Heart right ventricle (tissue), 16 donors: ENCODE results near the gene IPO4. TPM values are rescaled to one million over a fixed set of nuclear protein-coding genes. Genes with fewer than 3 reads are reported as not detected.
A peak's percentile ranks its signal among the peaks of the same experiment; 100 is the strongest.

Experiments used
- ATAC-seq, 8 donors: fragments of 200-7000 bp; cut with Tn5 transposase; one replicate each; pipeline ENCODE4 v1.9.1; 2020; ENCODE audit warnings: mild to moderate bottlenecking in 8 of 8, moderate library complexity in 8 of 8, moderate number of reproducible peaks in 1 of 8
- DNase-seq, 2 donors: peaks; one replicate each; pipeline ENCODE4 v3.0.0-alpha.2; 2020
- H3K27ac ChIP-seq, 10 donors: fragments of 200-600 bp; sonication (generic) in 2 of 10; one replicate each; pipeline versions ENCODE4 v1.5.0 to v1.8.0; 2020 to 2022; ENCODE audit warnings: mild to moderate bottlenecking in 3 of 10
- H3K27me3 ChIP-seq, 7 donors: fragments of 200-600 bp; one replicate each; pipeline ENCODE4 v1.8.0; 2021 to 2022; ENCODE audit warnings: mild to moderate bottlenecking in 2 of 7
- H3K36me3 ChIP-seq, 9 donors: fragments of 200-600 bp; sonication (generic) in 1 of 9; one replicate each; pipeline versions ENCODE4 v1.5.0 to v1.8.0; 2020 to 2022; ENCODE audit warnings: mild to moderate bottlenecking in 2 of 9
- H3K4me1 ChIP-seq, 9 donors: fragments of 200-600 bp; sonication (generic) in 1 of 9; one replicate each; pipeline versions ENCODE4 v1.5.0 to v1.8.0; 2020 to 2022; ENCODE audit warnings: mild to moderate bottlenecking in 4 of 9
- H3K4me3 ChIP-seq, 10 donors: fragments of 200-600 bp; sonication (generic) in 2 of 10; one replicate each; pipeline versions ENCODE4 v1.5.0 to v1.8.0; 2020 to 2022; ENCODE audit warnings: mild to moderate bottlenecking in 7 of 10, moderate library complexity in 2 of 10
- H3K9me3 ChIP-seq, 11 donors: fragments of 200-600 bp in 10 of 11; sonication (generic) in 2 of 11; one replicate each; pipeline versions ENCODE4 v1.5.0 to v1.8.0; 2013 to 2022; ENCODE audit warnings: mild to moderate bottlenecking in 2 of 11, control low read depth in 1 of 11, moderate library complexity in 1 of 11
- CTCF ChIP-seq, 9 donors: fragments of 200-600 bp; sonication (generic) in 2 of 9; IDR thresholded peaks; one replicate each; pipeline versions ENCODE4 v1.5.0 to v1.8.0; 2021 to 2022; ENCODE audit warnings: antibody characterized with exemption in 9 of 9, mild to moderate bottlenecking in 5 of 9, moderate library complexity in 1 of 9
- WGBS, 2 donors: extraction: QIAGEN DNeasy Blood & Tissue Kit; methylation state at CpG; one replicate each; pipeline ENCODE4 v1.1.7; 2013; ENCODE audit warnings: inconsistent platforms in 1 of 2; 5-methylcytosine and 5-hydroxymethylcytosine counted together
- intact Hi-C, 10 donors: fragments of 100-400 bp; cut with DNase I; formaldehyde crosslinking; loops; one replicate each; pipeline versions ENCODE4 v1.11.1 to v1.14.2; 2022
- polyA plus RNA-seq, 2 donors: library from polyadenylated mRNA; stranded (reverse); fragments of 200-250 nt; gene quantifications; one replicate each; pipeline ENCODE4 v1.2.3, GENCODE V29; 2013
- total RNA-seq, 10 donors: library from RNA; stranded (reverse); fragmentation: NEBNext Ultra II Directional in 3 of 10; extraction: Animal tissue kit (Norgen Biotek cat#: 25700) in 3 of 10; gene quantifications; one replicate each; pipeline versions ENCODE4 v1.2.1 to v1.2.4, GENCODE V29; 2021 to 2023
- donor health status: Arrhythmogenic right ventricular cardiomyopathy.
- donor health status: ischemic (EF 13 %, LVEDD 7.1; RV severe dilation, severe dysfunction).
- donor health status: healthy with polysubstance abuse.
- donor health status: DM: no; HTN: yes; CAD: no.
- donor health status: DM: no; HTN: no; CAD: no.
- donor health status: ischemic (EF 25% LVEDD 6.9; RV normal size, moderate dysfunction).
- donor health status: ischemic (EF 25% LVEDD 5.7; RV mildly dilated, moderate dysfunction).
- donor health status: healthy.
- donor health status: DM: yes; HTN: yes; CAD: no.
- donor health status: Ischemic cardiomyopathy.
- donor health status: ischemic (EF 35%, LVEDD 5.7; RV mildly dilated, moderate dysfunction).
- donor health status: nonischemic (EF 11% LVEDD 7.7; RV severe dilation, severe dysfunction).
- donor health status: DM: yes; HTN: yes; CAD: no.
- donor health status: PGD.
- donor health status: ischemic (EF 29% LVEDD 5.4; RV normal size, mild dysfunction).
- donor health status: nonischemic (EF 23%, LVEDD 6.1; RV moderate dilation, normal function).

IPO4 gene
- total and polyA plus RNA-seq, 12 donors, result 4.4 to 23.8 (median 12.6) TPM

- 94 to 95% methylated on average over 5 of the region's 5 CpGs for WGBS, 2 donors
- no peak for ATAC-seq
- H3K4me1 ChIP-seq, result peaks cover 5 to 61% (median 21%) of the 10 kb centered on the region in 9 donors
- intact Hi-C loops, result no loop called here
- no peak for TF ChIP-seq CTCF (IDR thresholded peaks at IDR 0.05)
- no peak overlapping the region for H3K27ac ChIP-seq
- H3K27me3 ChIP-seq, result no peaks in the 10 kb centered on the region
- H3K4me3 ChIP-seq, result no peak overlapping the region
- no peaks in the 10 kb centered on the region for H3K9me3 ChIP-seq
- no peak for DNase-seq
- peaks cover 10 to 89% (median 48%) of the 10 kb centered on the region in 9 donors for H3K36me3 ChIP-seq
Measured at GRCh38 chr14:24165785-24166184, 22.8 kb downstream of the IPO4 start.

GRCh38 chr14:24164518-24164991, 24.1 kb downstream of the IPO4 start:
- no peaks in the 10 kb centered on the region for H3K9me3 ChIP-seq
- intact Hi-C loops, result loop anchor here in 1 of 10 donors (5.0 kb wide), 1 partner anchor 52 kb away; the partner anchor contains the start of genes DCAF11 and NRL
- no peak overlapping the region for H3K27ac ChIP-seq
- DNase-seq (no peak), ATAC-seq (no peak)
- 93 to 96% methylated on average over 14 of the region's 14 CpGs for WGBS, 2 donors
- no peak overlapping the region for H3K4me3 ChIP-seq
- H3K36me3 ChIP-seq, result peaks cover 10 to 90% (median 48%) of the 10 kb centered on the region in 9 donors
- no peaks in the 10 kb centered on the region for H3K27me3 ChIP-seq
- H3K4me1 ChIP-seq, result peaks cover 9 to 61% (median 27%) of the 10 kb centered on the region in 9 donors
- no peak for TF ChIP-seq CTCF (IDR thresholded peaks at IDR 0.05)

GRCh38 chr14:24162093-24162492, 26.5 kb downstream of the IPO4 start:
- peaks cover 9 to 60% (median 27%) of the 10 kb centered on the region in 9 donors for H3K4me1 ChIP-seq
- no peaks in the 10 kb centered on the region for H3K27me3 ChIP-seq
- peak overlapping the region; percentile 50 to 89 (median 66) for H3K4me3 ChIP-seq
- no peaks in the 10 kb centered on the region for H3K9me3 ChIP-seq
- ATAC-seq (peak in 5 of 8 donors; percentile 1 to 15 (median 5)), DNase-seq (no peak)
- H3K36me3 ChIP-seq, result peaks cover 10 to 88% (median 52%) of the 10 kb centered on the region in 9 donors
- 38 to 39% methylated on average over 8 of the region's 8 CpGs for whole genome bisulfite sequencing, 2 donors
- intact Hi-C loops, result loop anchor here in 1 of 10 donors (5.0 kb wide), 1 partner anchor 50 kb away; the partner anchor contains the start of genes DCAF11 and NRL
- no peak for TF ChIP-seq CTCF (IDR thresholded peaks at IDR 0.05)
- H3K27ac ChIP-seq, result peak overlapping the region; percentile 92 to 100 (median 96)

- Histone ChIP-seq H3K4me3 (peak within 1 kb of the TSS; percentile 50 to 89 (median 66)), H3K27me3 (no peaks in the 10 kb centered on the region), H3K9me3 (no peaks in the 10 kb centered on the region), H3K27ac (peak within 1 kb of the TSS; percentile 92 to 100 (median 96)), H3K4me1 (peaks cover 9 to 50% (median 27%) of the 10 kb centered on the region in 9 donors), H3K36me3 (peaks cover 10 to 88% (median 56%) of the 10 kb centered on the region in 9 donors)
- WGBS, 2 donors, result 2 to 3% methylated on average over 12 of the region's 12 CpGs
- intact Hi-C loops, result loop anchor here in 2 of 10 donors (2.0 to 5.0 kb wide), 3 partner anchors 14 to 102 kb away; partner anchors contain the start of genes DCAF11 (in 1 of the 2), NRL (in 1 of the 2), PSME2 (in 1 of the 2) and RNF31 (in 1 of the 2)
- peak; percentile 90 to 98 (median 92) for TF ChIP-seq CTCF (IDR thresholded peaks at IDR 0.05)
- DNase-seq (peak; percentile 96 to 97), ATAC-seq (peak; percentile 89 to 97 (median 96))
Measured at GRCh38 chr14:24160850-24161804, 27.5 kb downstream of the IPO4 start, which contains the start of gene IRF9. Gene IRF9 (plus strand): TSS chr14:24161265. CDS start chr14:24162145, 880 bp downstream.
